Measurements from ENCODE around the gene ANKFY1.
A peak's percentile ranks its signal among the peaks of the same experiment; 100 is the strongest.

Gene ANKFY1, protein sequence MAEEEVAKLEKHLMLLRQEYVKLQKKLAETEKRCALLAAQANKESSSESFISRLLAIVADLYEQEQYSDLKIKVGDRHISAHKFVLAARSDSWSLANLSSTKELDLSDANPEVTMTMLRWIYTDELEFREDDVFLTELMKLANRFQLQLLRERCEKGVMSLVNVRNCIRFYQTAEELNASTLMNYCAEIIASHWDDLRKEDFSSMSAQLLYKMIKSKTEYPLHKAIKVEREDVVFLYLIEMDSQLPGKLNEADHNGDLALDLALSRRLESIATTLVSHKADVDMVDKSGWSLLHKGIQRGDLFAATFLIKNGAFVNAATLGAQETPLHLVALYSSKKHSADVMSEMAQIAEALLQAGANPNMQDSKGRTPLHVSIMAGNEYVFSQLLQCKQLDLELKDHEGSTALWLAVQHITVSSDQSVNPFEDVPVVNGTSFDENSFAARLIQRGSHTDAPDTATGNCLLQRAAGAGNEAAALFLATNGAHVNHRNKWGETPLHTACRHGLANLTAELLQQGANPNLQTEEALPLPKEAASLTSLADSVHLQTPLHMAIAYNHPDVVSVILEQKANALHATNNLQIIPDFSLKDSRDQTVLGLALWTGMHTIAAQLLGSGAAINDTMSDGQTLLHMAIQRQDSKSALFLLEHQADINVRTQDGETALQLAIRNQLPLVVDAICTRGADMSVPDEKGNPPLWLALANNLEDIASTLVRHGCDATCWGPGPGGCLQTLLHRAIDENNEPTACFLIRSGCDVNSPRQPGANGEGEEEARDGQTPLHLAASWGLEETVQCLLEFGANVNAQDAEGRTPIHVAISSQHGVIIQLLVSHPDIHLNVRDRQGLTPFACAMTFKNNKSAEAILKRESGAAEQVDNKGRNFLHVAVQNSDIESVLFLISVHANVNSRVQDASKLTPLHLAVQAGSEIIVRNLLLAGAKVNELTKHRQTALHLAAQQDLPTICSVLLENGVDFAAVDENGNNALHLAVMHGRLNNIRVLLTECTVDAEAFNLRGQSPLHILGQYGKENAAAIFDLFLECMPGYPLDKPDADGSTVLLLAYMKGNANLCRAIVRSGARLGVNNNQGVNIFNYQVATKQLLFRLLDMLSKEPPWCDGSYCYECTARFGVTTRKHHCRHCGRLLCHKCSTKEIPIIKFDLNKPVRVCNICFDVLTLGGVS

DNA sequence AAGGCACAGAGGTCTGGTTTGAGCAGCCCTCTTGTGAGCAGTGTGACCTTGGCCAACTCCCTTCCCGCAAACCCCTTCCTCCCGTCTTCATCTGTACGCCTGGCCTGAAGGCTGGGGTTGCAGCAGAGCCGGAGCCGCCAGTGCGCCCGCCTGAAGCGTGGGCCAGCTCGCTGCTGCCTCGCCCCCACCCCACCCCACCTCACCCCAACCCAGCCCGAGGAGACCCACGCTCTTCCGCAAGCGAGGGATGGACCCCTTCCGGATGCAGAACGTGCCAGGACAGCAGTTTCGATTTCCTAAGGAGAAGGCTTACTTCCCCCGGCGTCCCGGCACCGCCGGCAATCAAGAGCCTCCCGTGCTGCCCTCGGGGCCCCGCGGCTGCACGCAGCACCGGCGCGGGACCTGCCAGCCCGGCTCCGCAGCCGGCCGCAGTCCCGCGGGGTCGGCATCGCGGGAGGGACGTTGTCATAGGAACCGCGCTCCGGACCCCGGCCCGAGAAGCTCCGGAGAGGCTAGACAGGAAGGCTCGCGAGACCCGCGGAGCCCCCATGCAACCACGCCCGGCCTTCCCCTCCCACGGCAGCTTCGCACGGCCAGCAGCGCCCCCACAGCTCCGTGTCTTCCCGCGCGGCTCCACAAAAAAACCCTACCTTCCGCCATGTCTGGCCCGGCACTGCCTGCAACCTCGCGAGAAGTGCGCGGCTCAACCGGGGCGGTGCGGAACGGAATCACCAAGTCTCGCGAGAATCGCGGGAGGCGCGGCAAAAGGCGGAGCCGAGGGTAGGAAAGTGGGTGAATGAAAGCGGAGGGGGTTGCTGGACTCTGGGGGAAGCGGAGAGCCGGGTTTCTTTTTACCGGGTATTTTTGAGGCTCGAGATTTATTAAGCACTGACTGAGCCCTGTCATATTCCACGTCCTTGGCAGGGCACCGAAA, at the start of gene ANKFY1:
ANKFY1 (minus strand) TSS at position 698 of the 934 bp plus-strand sequence; CDS start at position 660, 38 bp downstream.
- CTCF ChIA-PET, result interaction anchor here (1.3 to 2.0 kb wide), 2 partner anchors 13 to 14 kb away, joined by 4 to 5 read pairs; no protein-coding TSS in a partner anchor
- peaks cover 11% of the 10 kb centered on the region for H3K9me3 Mint-ChIP-seq
- no peaks in the 10 kb centered on the region for H3K27me3 Mint-ChIP-seq
- DNase-seq, result peak; percentile 99
- H3K4me3 Mint-ChIP-seq, result peak within 1 kb of the TSS; percentile 90
- peaks cover 39% of the 10 kb centered on the region for H3K36me3 Mint-ChIP-seq
- H3K27ac Mint-ChIP-seq, result peak within 1 kb of the TSS; percentile 87
- H3K4me1 Mint-ChIP-seq, result peaks cover 36% of the 10 kb centered on the region

GRCh38 chr17:4310354-4311060, 46.7 kb upstream of the ANKFY1 start:
- Mint-ChIP-seq H3K4me1 (peaks cover 25% of the 10 kb centered on the region), H3K9me3 (no peaks in the 10 kb centered on the region), H3K27ac (no peak overlapping the region), H3K4me3 (no peak overlapping the region), H3K27me3 (no peaks in the 10 kb centered on the region), H3K36me3 (peaks cover 4% of the 10 kb centered on the region)
- CTCF ChIA-PET, result no interaction called here
- no peak for DNase-seq

DNA sequence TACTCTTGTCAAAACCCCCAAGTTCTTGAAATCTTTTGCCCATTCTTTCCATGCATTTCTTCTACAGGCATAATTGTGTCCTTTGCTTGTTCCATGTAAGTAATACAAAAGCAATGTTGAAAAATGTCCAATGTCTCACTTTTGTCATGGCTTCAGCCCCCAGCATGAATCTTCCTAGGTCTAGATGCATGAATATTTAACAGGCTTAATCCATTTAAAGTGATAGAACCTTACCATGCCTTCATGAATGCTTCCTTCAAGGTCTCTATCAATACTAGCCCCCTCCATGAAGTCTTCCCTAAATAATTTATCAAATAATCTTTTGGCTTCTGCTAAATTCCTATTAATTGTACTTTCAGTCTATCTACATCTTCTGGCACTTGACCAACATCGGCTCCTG, 46.1 kb upstream of the ANKFY1 start:
- H3K27ac Mint-ChIP-seq, result no peak overlapping the region
- H3K4me1 Mint-ChIP-seq, result peaks cover 25% of the 10 kb centered on the region
- no peak overlapping the region for H3K4me3 Mint-ChIP-seq
- no peaks in the 10 kb centered on the region for H3K27me3 Mint-ChIP-seq
- H3K9me3 Mint-ChIP-seq, result no peaks in the 10 kb centered on the region
- peaks cover 6% of the 10 kb centered on the region for H3K36me3 Mint-ChIP-seq
- DNase-seq, result no peak
- CTCF ChIA-PET, result no interaction called here

DNA sequence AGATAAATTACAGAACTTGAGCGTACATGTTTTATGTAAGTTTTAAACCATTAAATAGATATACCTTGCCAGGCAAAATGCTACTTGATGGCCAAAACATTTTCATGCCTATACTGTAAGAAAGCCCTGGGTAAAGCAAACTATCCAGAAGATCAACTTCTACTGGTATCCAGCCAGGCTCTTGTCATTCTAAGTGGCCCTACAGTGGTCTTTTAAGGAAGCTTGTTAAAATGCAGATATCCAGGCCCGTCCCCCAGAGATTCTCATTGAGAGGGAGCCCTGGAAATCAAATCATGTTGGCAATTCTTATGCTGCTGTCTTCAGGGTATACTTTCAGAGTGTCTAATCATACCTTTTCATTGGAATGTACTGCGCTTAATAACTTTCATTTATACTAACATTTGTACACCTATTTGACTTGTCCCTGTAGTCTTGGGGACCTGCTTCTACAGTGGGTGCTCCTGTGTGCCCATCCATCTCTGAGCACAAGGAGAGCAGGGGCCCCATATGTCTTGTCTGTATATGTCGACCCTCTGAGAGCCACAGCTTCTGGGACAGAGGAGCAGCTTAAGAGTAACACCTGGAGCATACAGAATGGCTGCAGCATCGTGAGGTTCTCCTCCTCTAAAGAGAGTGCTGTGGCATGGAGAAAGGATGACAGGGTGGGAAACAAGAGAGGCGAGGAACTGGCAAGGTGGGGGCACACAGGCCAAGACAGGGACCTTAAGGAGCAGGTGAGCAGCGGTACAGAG, 43.6 kb upstream of the ANKFY1 start:
- H3K27ac Mint-ChIP-seq, result no peak overlapping the region
- H3K4me3 Mint-ChIP-seq, result no peak overlapping the region

GRCh38 chr17:4305224-4305623, 41.4 kb upstream of the ANKFY1 start:
- no peak overlapping the region for H3K4me3 Mint-ChIP-seq
- no peak overlapping the region for H3K27ac Mint-ChIP-seq
- H3K9me3 Mint-ChIP-seq, result no peaks in the 10 kb centered on the region
- peaks cover 21% of the 10 kb centered on the region for H3K4me1 Mint-ChIP-seq
- CTCF ChIA-PET, result interaction anchor here (0.7 to 1.5 kb wide), 3 partner anchors 22 to 144 kb away, joined by 3 read pairs; no protein-coding TSS in a partner anchor
- H3K27me3 Mint-ChIP-seq, result no peaks in the 10 kb centered on the region
- H3K36me3 Mint-ChIP-seq, result peaks cover 16% of the 10 kb centered on the region
- DNase-seq, result no peak

More for the DNA sequence above, 43.6 kb upstream of the ANKFY1 start:
- no peaks in the 10 kb centered on the region for H3K9me3 Mint-ChIP-seq
- H3K4me1 Mint-ChIP-seq, result peaks cover 21% of the 10 kb centered on the region
- H3K27me3 Mint-ChIP-seq, result no peaks in the 10 kb centered on the region
- no peak for DNase-seq
- peaks cover 8% of the 10 kb centered on the region for H3K36me3 Mint-ChIP-seq
- CTCF ChIA-PET, result interaction anchor here (1.1 to 1.4 kb wide), 3 partner anchors 9 to 108 kb away, joined by 3 read pairs; no protein-coding TSS in a partner anchor

- Mint-ChIP-seq H3K27me3 (no peaks in the 10 kb centered on the region), H3K36me3 (peaks cover 16% of the 10 kb centered on the region), H3K27ac (no peak overlapping the region), H3K4me1 (peaks cover 14% of the 10 kb centered on the region), H3K4me3 (no peak overlapping the region), H3K9me3 (no peaks in the 10 kb centered on the region)
- CTCF ChIA-PET, result interaction anchor here (0.6 to 2.7 kb wide), 6 partner anchors 10 to 105 kb away, joined by 3 to 11 read pairs (median 3); no protein-coding TSS in a partner anchor
- peak; percentile 71 for DNase-seq
Measured at GRCh38 chr17:4304417-4305027, 40.7 kb upstream of the ANKFY1 start.

GRCh38 chr17:4301066-4301465, 37.3 kb upstream of the ANKFY1 start:
- no peak overlapping the region for H3K4me3 Mint-ChIP-seq
- H3K27ac Mint-ChIP-seq, result no peak overlapping the region
- peaks cover 14% of the 10 kb centered on the region for H3K36me3 Mint-ChIP-seq
- no peaks in the 10 kb centered on the region for H3K4me1 Mint-ChIP-seq
- CTCF ChIA-PET, result interaction anchor here (1.0 kb wide), 1 partner anchor 120 kb away, joined by 4 read pairs; no protein-coding TSS in a partner anchor
- H3K27me3 Mint-ChIP-seq, result no peaks in the 10 kb centered on the region
- H3K9me3 Mint-ChIP-seq, result no peaks in the 10 kb centered on the region
- no peak for DNase-seq

DNA sequence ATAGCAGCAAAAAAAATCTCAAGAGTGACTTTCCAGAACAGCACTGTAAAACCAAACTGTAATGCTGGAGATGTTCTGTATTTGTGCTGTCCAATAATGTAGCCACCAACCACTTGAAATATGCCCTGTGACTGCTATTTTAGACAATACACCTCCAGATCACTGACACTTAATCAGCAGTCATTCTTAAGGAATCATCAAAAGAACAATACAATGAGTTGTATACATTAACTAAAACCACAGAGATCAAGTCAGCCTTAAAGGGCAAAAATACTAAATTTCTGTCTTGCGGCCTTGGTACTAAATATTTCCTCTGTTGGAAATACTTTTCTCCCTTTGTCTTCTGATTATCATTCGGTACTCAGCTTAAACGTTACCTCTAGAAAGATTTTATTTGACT, 33.6 kb upstream of the ANKFY1 start:
- H3K27me3 Mint-ChIP-seq, result no peaks in the 10 kb centered on the region

GRCh38 chr17:4295686-4296085, 31.9 kb upstream of the ANKFY1 start:
- no peak overlapping the region for H3K4me3 Mint-ChIP-seq
- H3K27me3 Mint-ChIP-seq, result no peaks in the 10 kb centered on the region
- H3K27ac Mint-ChIP-seq, result no peak overlapping the region
- DNase-seq, result no peak
- no peaks in the 10 kb centered on the region for H3K4me1 Mint-ChIP-seq
- H3K36me3 Mint-ChIP-seq, result peaks cover 5% of the 10 kb centered on the region
- H3K9me3 Mint-ChIP-seq, result no peaks in the 10 kb centered on the region
- CTCF ChIA-PET, result no interaction called here

More for the DNA sequence above, 33.6 kb upstream of the ANKFY1 start:
- H3K4me3 Mint-ChIP-seq, result no peak overlapping the region
- no peak for DNase-seq
- no peak overlapping the region for H3K27ac Mint-ChIP-seq
- no peaks in the 10 kb centered on the region for H3K9me3 Mint-ChIP-seq
- CTCF ChIA-PET, result interaction anchor here (1.2 to 1.7 kb wide), 2 partner anchors 81 to 124 kb away, joined by 3 to 9 read pairs; no protein-coding TSS in a partner anchor
- peaks cover 11% of the 10 kb centered on the region for H3K36me3 Mint-ChIP-seq
- H3K4me1 Mint-ChIP-seq, result no peaks in the 10 kb centered on the region

DNA sequence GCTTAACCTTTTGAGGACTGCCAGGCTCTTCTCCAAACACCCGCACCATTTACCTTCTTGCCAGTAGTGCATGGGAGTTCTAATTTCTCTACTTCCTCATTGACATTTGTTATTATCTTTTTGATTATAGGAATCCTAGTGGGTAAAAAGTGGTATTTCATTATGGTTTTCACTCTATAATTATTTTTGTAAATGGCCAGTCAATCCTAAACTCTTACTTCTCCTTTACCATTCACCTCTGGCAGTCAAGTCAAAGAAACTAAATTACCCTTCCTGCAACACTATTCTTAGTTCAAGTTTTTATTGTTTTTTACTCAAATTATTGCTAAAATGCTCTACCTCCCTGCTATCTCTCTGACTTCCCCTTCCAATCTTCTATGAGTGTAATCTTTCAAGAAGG, 29.8 kb upstream of the ANKFY1 start:
- no peak for DNase-seq
- no peak overlapping the region for H3K4me3 Mint-ChIP-seq
- no peaks in the 10 kb centered on the region for H3K4me1 Mint-ChIP-seq
- no peaks in the 10 kb centered on the region for H3K9me3 Mint-ChIP-seq
- H3K27ac Mint-ChIP-seq, result no peak overlapping the region
- no peaks in the 10 kb centered on the region for H3K27me3 Mint-ChIP-seq
- peaks cover 5% of the 10 kb centered on the region for H3K36me3 Mint-ChIP-seq
- CTCF ChIA-PET, result interaction anchor here (0.9 kb wide), 1 partner anchor 10 kb away, joined by 3 read pairs; no protein-coding TSS in a partner anchor

DNA sequence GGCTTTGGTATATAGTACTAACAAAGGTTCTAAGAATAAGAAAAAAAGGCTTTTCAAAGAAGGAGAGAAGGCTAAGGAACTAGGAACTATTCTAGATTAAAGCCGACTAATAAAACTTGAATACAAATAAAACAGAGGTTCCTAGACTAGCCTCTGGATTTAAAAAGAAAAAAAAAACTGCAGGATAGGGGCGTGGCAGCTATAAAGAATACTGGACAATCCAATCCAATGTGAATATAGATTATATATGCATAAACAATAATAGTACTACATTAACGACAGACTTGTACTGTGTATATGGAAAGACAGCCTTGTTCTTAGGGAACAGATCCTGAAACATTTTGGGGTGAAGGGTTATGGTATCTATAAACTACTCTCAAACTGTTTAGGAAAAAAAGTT, 23.9 kb upstream of the ANKFY1 start:
- H3K9me3 Mint-ChIP-seq, result no peaks in the 10 kb centered on the region
- no peaks in the 10 kb centered on the region for H3K27me3 Mint-ChIP-seq
- H3K36me3 Mint-ChIP-seq, result peaks cover 3% of the 10 kb centered on the region
- H3K4me3 Mint-ChIP-seq, result no peak overlapping the region
- H3K4me1 Mint-ChIP-seq, result no peaks in the 10 kb centered on the region
- H3K27ac Mint-ChIP-seq, result no peak overlapping the region
- CTCF ChIA-PET, result no interaction called here
- DNase-seq, result no peak

DNA sequence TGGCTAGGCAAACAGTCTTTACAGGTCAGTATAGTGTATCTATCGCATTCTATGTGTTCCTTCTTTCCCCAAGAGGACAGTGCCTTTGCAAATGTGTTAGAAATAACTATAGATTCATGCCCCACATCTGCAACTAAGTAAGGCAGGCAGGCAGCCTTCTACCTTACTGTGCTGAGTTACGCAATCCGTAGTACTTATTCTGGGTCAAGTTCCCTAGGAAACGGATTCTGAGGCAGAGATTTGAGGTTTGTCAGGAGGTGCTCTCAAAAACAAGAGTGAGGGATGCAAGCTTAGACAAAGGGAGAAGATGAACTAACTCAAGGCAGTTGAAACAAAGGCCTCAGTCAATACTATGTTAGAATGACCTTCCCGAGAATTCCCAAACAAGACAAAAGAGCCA, 12.7 kb upstream of the ANKFY1 start:
- H3K36me3 Mint-ChIP-seq, result peaks cover 18% of the 10 kb centered on the region
- H3K27ac Mint-ChIP-seq, result no peak overlapping the region
- peaks cover 2% of the 10 kb centered on the region for H3K4me1 Mint-ChIP-seq
- CTCF ChIA-PET, result no interaction called here
- H3K9me3 Mint-ChIP-seq, result no peaks in the 10 kb centered on the region
- DNase-seq, result no peak
- no peak overlapping the region for H3K4me3 Mint-ChIP-seq
- H3K27me3 Mint-ChIP-seq, result no peaks in the 10 kb centered on the region

Measured in activated naive CD4-positive, alpha-beta T cell treated with anti-CD3 and anti-CD28 coated beads, Interleukin-2, amount 10 ng/mL, durations not matched to agents 7 days and 5 days (primary cell).